K562 (cell line): ENCODE results near the gene RBM17. TPM values are rescaled to one million over a fixed set of nuclear protein-coding genes. Genes with fewer than 3 reads are reported as not detected.
A peak's percentile ranks its signal among the peaks of the same experiment; 100 is the strongest.

Experiments
- ASH1L ChIP-seq: fragments of 450-650 bp; IDR thresholded peaks from 2 replicates; pipeline ENCODE4 v1.6.1; 2018; ENCODE audit warnings: borderline replicate concordance, mild to moderate bottlenecking, low read depth; ENCODE audit not compliant: partially characterized antibody
- BACH1 ChIP-seq: fragments of 200-800 bp; sonication (Bioruptor generic); IDR thresholded peaks from 2 replicates; pipeline ENCODE4 v1.6.1; 2016; ENCODE audit warnings: missing genetic modification characterization, missing compliant biosample characterization
- DACH1 ChIP-seq: fragments of 450-650 bp; IDR thresholded peaks from 2 replicates; pipeline ENCODE4 v1.6.1; 2018; ENCODE audit not compliant: partially characterized antibody
- DMBX1 ChIP-seq: fragments of 250-450 bp; sonication (Bioruptor Pico); IDR thresholded peaks from 2 replicates; pipeline ENCODE4 v1.8.0; 2022; ENCODE audit warnings: inconsistent platforms, mild to moderate bottlenecking, moderate library complexity, borderline replicate concordance
- HDAC2 ChIP-seq: fragments of 450-650 bp; IDR thresholded peaks from 2 replicates; pipeline ENCODE4 v1.6.1; 2016; ENCODE audit warnings: mild to moderate bottlenecking
- HDAC6 ChIP-seq: IDR thresholded peaks from 2 replicates; pipeline ENCODE4 v1.6.1; 2012; ENCODE audit warnings: low read depth, mild to moderate bottlenecking, control low read depth, inconsistent platforms, low read length, moderate library complexity
- HES1 ChIP-seq: fragments of 450-650 bp; IDR thresholded peaks from 2 replicates; pipeline ENCODE4 v1.6.1; 2016; ENCODE audit warnings: low read depth, mild to moderate bottlenecking, moderate library complexity
- MCM5 ChIP-seq: fragments of 450-650 bp; IDR thresholded peaks from 2 replicates; pipeline ENCODE4 v1.6.1; 2016; ENCODE audit warnings: low read depth
- MEF2A ChIP-seq: IDR thresholded peaks from 2 replicates; pipeline ENCODE4 v1.6.1; 2011; ENCODE audit warnings: low read depth, mild to moderate bottlenecking, low read length, moderate library complexity; ENCODE audit not compliant: control insufficient read depth
- MYBL2 ChIP-seq, 2 experiments: fragments of 450-650 bp in 1 of 2; sonication (generic) in 1 of 2; formaldehyde crosslinking in 1 of 2; IDR thresholded peaks; 2 replicates each; pipeline versions ENCODE4 v1.6.1 to v1.8.1; 2017 to 2022; ENCODE audit warnings: borderline replicate concordance in 1 of 2, inconsistent platforms in 1 of 2, low read depth in 1 of 2, mild to moderate bottlenecking in 1 of 2, missing genetic modification reagents in 1 of 2, moderate library complexity in 1 of 2
- NFIC ChIP-seq: fragments of 450-650 bp; IDR thresholded peaks from 2 replicates; pipeline ENCODE4 v1.6.1; 2017; ENCODE audit warnings: mild to moderate bottlenecking, inconsistent platforms
- NR0B1 ChIP-seq: fragments of 450-650 bp; IDR thresholded peaks from one replicate; pipeline ENCODE4 v1.6.1; 2018; ENCODE audit warnings: mild to moderate bottlenecking, moderate library complexity; ENCODE audit not compliant: partially characterized antibody
- POLR2B ChIP-seq: fragments of 450-650 bp; IDR thresholded peaks from 2 replicates; pipeline ENCODE4 v1.6.1; 2018; ENCODE audit warnings: low read depth; ENCODE audit not compliant: partially characterized antibody
- RBM39 ChIP-seq: fragments of 200-400 bp; formaldehyde crosslinking; optimal IDR thresholded peaks from 2 replicates; pipeline ENCODE3; 2018; ENCODE audit warnings: low read depth, low read length
- RCOR1 ChIP-seq, 2 experiments: IDR thresholded peaks; 2 replicates each; pipeline ENCODE4 v1.6.1; 2012; ENCODE audit warnings: low read depth in 2 of 2, low read length in 2 of 2, borderline replicate concordance in 1 of 2, improper control_type of control experiment in 1 of 2
- SLC30A9 ChIP-seq: fragments of 250-450 bp; sonication (Bioruptor Pico); IDR thresholded peaks from 2 replicates; pipeline ENCODE4 v1.8.0; 2022; ENCODE audit warnings: mild to moderate bottlenecking, moderate library complexity
- SMARCE1 ChIP-seq: fragments of 450-650 bp; IDR thresholded peaks from 2 replicates; pipeline ENCODE4 v1.7.1; 2016; ENCODE audit warnings: mild to moderate bottlenecking
- STAG1 ChIP-seq: sonication (generic); formaldehyde crosslinking; IDR thresholded peaks from 2 replicates; pipeline ENCODE4 v1.5.0; 2020; ENCODE audit warnings: missing genetic modification reagents, borderline replicate concordance
- STAT5B ChIP-seq: fragments of 250-450 bp; sonication (Bioruptor Pico); IDR thresholded peaks from 2 replicates; pipeline ENCODE4 v1.8.0; 2021; ENCODE audit warnings: mild to moderate bottlenecking, inconsistent platforms
- TCF3 ChIP-seq: sonication (generic); formaldehyde crosslinking; IDR thresholded peaks from 2 replicates; pipeline ENCODE4 v1.4.0; 2020; ENCODE audit warnings: mild to moderate bottlenecking, missing genetic modification reagents
- YBX1 ChIP-seq: fragments of 450-650 bp; IDR thresholded peaks from 2 replicates; pipeline ENCODE4 v1.7.1; 2016; ENCODE audit warnings: mild to moderate bottlenecking
- ZNF140 ChIP-seq: fragments of 250-450 bp; sonication (Bioruptor Pico); IDR thresholded peaks from 2 replicates; pipeline ENCODE4 v1.8.0; 2021; ENCODE audit warnings: moderate library complexity, mild to moderate bottlenecking, inconsistent platforms
- ZNF253 ChIP-seq: fragments of 250-450 bp; sonication (Bioruptor Pico); conservative IDR thresholded peaks from 2 replicates; pipeline ENCODE4 v1.6.1; 2021; ENCODE audit warnings: mild to moderate bottlenecking
- ZNF324 ChIP-seq: fragments of 250-450 bp; sonication (Bioruptor Pico); IDR thresholded peaks from 2 replicates; pipeline ENCODE4 v1.4.0; 2020; ENCODE audit warnings: mild to moderate bottlenecking
- ZNF445 ChIP-seq: fragments of 250-450 bp; sonication (Bioruptor Pico); IDR thresholded peaks from 2 replicates; pipeline ENCODE4 v1.4.0; 2020; ENCODE audit warnings: low read depth, mild to moderate bottlenecking, moderate library complexity
- ZNF589 ChIP-seq: fragments of 200-800 bp; sonication (Bioruptor generic); IDR thresholded peaks from 2 replicates; pipeline ENCODE4 v1.6.1; 2016; ENCODE audit warnings: low read depth, missing genetic modification characterization, missing compliant biosample characterization
- ZNF76 ChIP-seq: fragments of 250-450 bp; sonication (Bioruptor Pico); IDR thresholded peaks from 2 replicates; pipeline ENCODE4 v1.4.0; 2020; ENCODE audit warnings: mild to moderate bottlenecking, moderate library complexity, borderline replicate concordance
- polyA plus RNA-seq, 8 experiments: library from polyadenylated mRNA; depleted of rRNA in 4 of 8; stranded (reverse) in 5 of 8; unstranded in 3 of 8; fragments of >200 nt; fragmentation: Nextera tagmentation in 2 of 8; fragmentation: Illumina TruSeq in 1 of 8; extraction: Ambion mirVana in 2 of 8; extraction: Trizol in 1 of 8; gene quantifications; 2 replicates each; pipeline versions ENCODE4 v1.2.1 to v1.2.3, GENCODE V29; 2011 to 2014; ENCODE audit warnings: inconsistent platforms in 1 of 8, missing spikeins in 1 of 8
- total RNA-seq, 7 experiments: library from RNA; depleted of rRNA in 6 of 7; stranded (reverse); fragments of >200 nt in 6 of 7; fragmentation: Illumina TruSeq in 2 of 7; extraction: Trizol in 2 of 7; gene quantifications; 2 replicates each; pipeline versions ENCODE4 v1.2.1 to v1.2.3, GENCODE V29; 2011 to 2021; ENCODE audit warnings: low replicate concordance in 1 of 7

The RBM17 gene
- total and polyA plus RNA-seq, 9 of the 15 experiments (the other 6 are each of a cell fraction or from before 2014, with no cell fraction given) = 23.6 to 217 (median 124) TPM

- no peak for TF ChIP-seq POLR2B
- no peak for TF ChIP-seq ZNF140 (CRISPR knock-in tag)
- no peak for TF ChIP-seq HDAC6
- TF ChIP-seq HDAC2 = no peak; the same call in 1 of the 2 replicates
- no peak for TF ChIP-seq STAT5B (CRISPR knock-in tag)
- TF ChIP-seq ZNF253 (CRISPR knock-in tag) = no peak
- TF ChIP-seq STAG1 = peak; percentile 60; the same call in 1 of the 2 replicates
- no peak for TF ChIP-seq SLC30A9 (CRISPR knock-in tag)
- no peak for TF ChIP-seq DACH1
- TF ChIP-seq SMARCE1 = no peak
- no peak for TF ChIP-seq ZNF589 (CRISPR knock-in tag)
- peak in 1 of 2 experiments; percentile 74; a peak in 2 of 4 replicates for TF ChIP-seq RCOR1 (IDR thresholded peaks at IDR 0.05; ENCODE audit: borderline replicate concordance in 1 of 2, low read depth in 2 of 2, low read length in 2 of 2)
- 0 out of 2 replicates have a peak, but pooled peaks have one; percentile 18 for TF ChIP-seq NFIC
- TF ChIP-seq NR0B1 = no peak
- no peak for TF ChIP-seq MCM5
- TF ChIP-seq ZNF445 (CRISPR knock-in tag) = no peak
- no peak for TF ChIP-seq HES1
- no peak for TF ChIP-seq DMBX1 (CRISPR knock-in tag)
- no peak for TF ChIP-seq ASH1L
- peak; percentile 74 for TF ChIP-seq MYBL2 (IDR thresholded peaks at IDR 0.05; ENCODE audit: low read depth)
- no peak for TF ChIP-seq MYBL2 (CRISPR knock-in tag; IDR thresholded peaks at IDR 0.05; ENCODE audit: borderline replicate concordance)
- no peak for TF ChIP-seq ZNF324 (CRISPR knock-in tag)
- peak; percentile 87 for TF ChIP-seq RBM39
- TF ChIP-seq TCF3 (CRISPR knock-in tag) = peak; percentile 45
- TF ChIP-seq ZNF76 (CRISPR knock-in tag) = no peak
- no peak for TF ChIP-seq MEF2A
- TF ChIP-seq YBX1 = no peak
- TF ChIP-seq BACH1 (tag) = no peak
Observed at GRCh38 chr10:6088721-6089333, at the start of gene RBM17 (continued).
